Gastroesophageal sphincter (tissue), 3 donors: Measurements from ENCODE around the gene CAPS.

Source experiments
- EP300 ChIP-seq: sonication (generic); formaldehyde crosslinking; IDR thresholded peaks from one replicate; pipeline ENCODE4 v1.6.1; 2017; ENCODE audit warnings: antibody characterized with exemption, mild to moderate bottlenecking
- POLR2A ChIP-seq, 2 donors: fragments of 450-650 bp; IDR thresholded peaks; one replicate each; pipeline ENCODE4 v1.6.1; 2017; ENCODE audit warnings: antibody characterized with exemption in 2 of 2, mild to moderate bottlenecking in 2 of 2, moderate library complexity in 1 of 2
- POLR2AphosphoS5 ChIP-seq: sonication (generic); formaldehyde crosslinking; IDR thresholded peaks from one replicate; pipeline ENCODE4 v1.6.1; 2017; ENCODE audit warnings: antibody characterized with exemption
- TF ChIP-seq, protein P1 (sequence below), 4 experiments: fragments of 200-600 bp in 2 of 4; fragments of 450-650 bp in 2 of 4; sonication (generic) in 1 of 4; IDR thresholded peaks; one replicate each; pipeline ENCODE4 v1.5.1; 2017 to 2019; ENCODE audit warnings: antibody characterized with exemption in 4 of 4, mild to moderate bottlenecking in 2 of 4, moderate library complexity in 2 of 4

DNA sequence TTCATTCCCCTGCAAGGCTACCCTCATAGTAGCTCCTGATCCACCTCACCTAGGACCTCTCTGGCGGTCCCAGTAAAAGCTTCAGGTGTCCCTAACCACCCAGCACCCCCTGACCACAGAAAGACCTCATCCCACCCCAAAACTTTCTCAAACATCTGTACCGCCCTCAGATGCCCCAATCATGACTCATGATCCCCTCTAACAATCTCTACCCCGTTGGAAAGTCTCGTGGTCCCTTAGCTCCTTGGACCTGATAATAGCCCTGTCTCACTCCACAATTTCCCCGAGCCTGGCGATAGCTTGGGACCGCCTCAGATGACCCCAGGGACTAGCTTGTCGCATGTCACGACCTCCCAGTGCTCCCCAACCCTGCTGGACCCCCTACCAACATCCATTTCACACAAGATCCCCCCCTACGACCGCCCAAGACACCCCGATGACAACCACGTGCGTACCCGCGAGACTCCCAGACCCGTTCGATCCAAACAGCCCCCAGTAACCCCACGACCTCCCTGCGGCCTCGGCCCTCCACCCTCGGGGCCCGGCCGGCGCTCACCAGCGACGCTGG is 10.9 kb upstream of the CAPS start:
- TF ChIP-seq, protein P1, sequence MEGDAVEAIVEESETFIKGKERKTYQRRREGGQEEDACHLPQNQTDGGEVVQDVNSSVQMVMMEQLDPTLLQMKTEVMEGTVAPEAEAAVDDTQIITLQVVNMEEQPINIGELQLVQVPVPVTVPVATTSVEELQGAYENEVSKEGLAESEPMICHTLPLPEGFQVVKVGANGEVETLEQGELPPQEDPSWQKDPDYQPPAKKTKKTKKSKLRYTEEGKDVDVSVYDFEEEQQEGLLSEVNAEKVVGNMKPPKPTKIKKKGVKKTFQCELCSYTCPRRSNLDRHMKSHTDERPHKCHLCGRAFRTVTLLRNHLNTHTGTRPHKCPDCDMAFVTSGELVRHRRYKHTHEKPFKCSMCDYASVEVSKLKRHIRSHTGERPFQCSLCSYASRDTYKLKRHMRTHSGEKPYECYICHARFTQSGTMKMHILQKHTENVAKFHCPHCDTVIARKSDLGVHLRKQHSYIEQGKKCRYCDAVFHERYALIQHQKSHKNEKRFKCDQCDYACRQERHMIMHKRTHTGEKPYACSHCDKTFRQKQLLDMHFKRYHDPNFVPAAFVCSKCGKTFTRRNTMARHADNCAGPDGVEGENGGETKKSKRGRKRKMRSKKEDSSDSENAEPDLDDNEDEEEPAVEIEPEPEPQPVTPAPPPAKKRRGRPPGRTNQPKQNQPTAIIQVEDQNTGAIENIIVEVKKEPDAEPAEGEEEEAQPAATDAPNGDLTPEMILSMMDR (IDR thresholded peaks at IDR 0.05), result no peak
- no peak for TF ChIP-seq POLR2A (IDR thresholded peaks at IDR 0.05)
- no peak for TF ChIP-seq EP300
- TF ChIP-seq POLR2AphosphoS5, result no peak
